K562 (cell line): ENCODE results near the gene SLC17A2.

Experiments
- EWSR1 ChIP-seq: fragments of 450-650 bp; IDR thresholded peaks from 2 replicates; pipeline ENCODE4 v1.6.1; 2018; ENCODE audit warnings: borderline replicate concordance, mild to moderate bottlenecking, low read depth, moderate library complexity; ENCODE audit not compliant: partially characterized antibody
- MIER1 ChIP-seq: fragments of 450-650 bp; IDR thresholded peaks from 2 replicates; pipeline ENCODE4 v1.6.1; 2016; ENCODE audit warnings: antibody characterized with exemption, mild to moderate bottlenecking, low read depth
- SMC3 ChIP-seq: conservative IDR thresholded peaks from 2 replicates; pipeline ENCODE4 v1.6.1; 2011; ENCODE audit warnings: low read depth, low read length, improper control_type of control experiment; ENCODE audit not compliant: insufficient read depth
- TAF7 ChIP-seq: fragments of 450-650 bp; IDR thresholded peaks from 2 replicates; pipeline ENCODE4 v1.6.1; 2016; ENCODE audit warnings: missing genetic modification characterization, missing compliant biosample characterization
- TF ChIP-seq, protein P1 (sequence below), 2 experiments: fragments of 450-650 bp; formaldehyde crosslinking in 1 of 2; IDR thresholded peaks; 2 replicates each; pipeline versions ENCODE4 v1.4.0 to v1.6.1; 2014 to 2020; ENCODE audit warnings: mild to moderate bottlenecking in 2 of 2, borderline replicate concordance in 1 of 2, low read depth in 1 of 2
- TF ChIP-seq, protein P2 (sequence below): fragments of 250-450 bp; sonication (Bioruptor Pico); IDR thresholded peaks from 2 replicates; pipeline ENCODE4 v1.4.0; 2020; ENCODE audit warnings: mild to moderate bottlenecking, moderate library complexity
- TF ChIP-seq, protein P3 (sequence below), 3 experiments: IDR thresholded peaks in 2 of 3; conservative IDR thresholded peaks in 1 of 3; 2 replicates each; pipeline ENCODE4 v1.5.1; 2011 to 2012; ENCODE audit warnings: low read length in 3 of 3, mild to moderate bottlenecking in 3 of 3, control low read depth in 2 of 3, improper control_type of control experiment in 1 of 3, inconsistent platforms in 1 of 3, low read depth in 1 of 3, mixed read lengths in 1 of 3, moderate library complexity in 1 of 3; ENCODE audit not compliant: insufficient read depth in 2 of 3

DNA sequence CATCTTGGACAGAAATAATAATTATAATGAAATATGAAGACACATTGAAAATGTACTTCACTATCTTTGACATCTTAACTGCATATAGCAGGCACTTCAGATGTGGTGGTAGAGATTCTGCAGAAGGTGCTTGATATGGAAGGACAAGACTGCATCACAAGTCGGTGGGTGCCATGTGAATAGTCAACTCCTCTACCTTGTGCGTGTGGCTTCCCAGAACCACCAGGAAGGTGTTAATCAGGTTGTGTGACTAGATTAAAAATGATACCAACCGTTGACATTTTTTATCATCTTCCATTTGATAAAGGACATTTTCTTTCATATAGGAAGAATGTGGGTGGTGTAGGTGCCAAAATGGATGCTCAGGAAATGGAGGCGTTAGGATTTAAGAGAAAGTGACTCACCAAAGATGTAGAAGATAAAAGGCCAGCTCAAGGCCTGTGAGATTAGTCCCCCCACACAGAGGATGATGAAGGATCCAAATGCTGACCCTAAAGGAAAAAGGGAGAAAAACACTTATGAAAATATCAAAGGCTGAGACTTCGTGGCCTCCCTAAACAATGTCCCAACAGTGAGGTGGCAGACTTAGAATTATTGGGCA lies 12.3 kb downstream of the SLC17A2 start:
- TF ChIP-seq SMC3 (no peak), EWSR1 (no peak), TAF7 (no peak), MIER1 (no peak)
- TF ChIP-seq, protein P1, sequence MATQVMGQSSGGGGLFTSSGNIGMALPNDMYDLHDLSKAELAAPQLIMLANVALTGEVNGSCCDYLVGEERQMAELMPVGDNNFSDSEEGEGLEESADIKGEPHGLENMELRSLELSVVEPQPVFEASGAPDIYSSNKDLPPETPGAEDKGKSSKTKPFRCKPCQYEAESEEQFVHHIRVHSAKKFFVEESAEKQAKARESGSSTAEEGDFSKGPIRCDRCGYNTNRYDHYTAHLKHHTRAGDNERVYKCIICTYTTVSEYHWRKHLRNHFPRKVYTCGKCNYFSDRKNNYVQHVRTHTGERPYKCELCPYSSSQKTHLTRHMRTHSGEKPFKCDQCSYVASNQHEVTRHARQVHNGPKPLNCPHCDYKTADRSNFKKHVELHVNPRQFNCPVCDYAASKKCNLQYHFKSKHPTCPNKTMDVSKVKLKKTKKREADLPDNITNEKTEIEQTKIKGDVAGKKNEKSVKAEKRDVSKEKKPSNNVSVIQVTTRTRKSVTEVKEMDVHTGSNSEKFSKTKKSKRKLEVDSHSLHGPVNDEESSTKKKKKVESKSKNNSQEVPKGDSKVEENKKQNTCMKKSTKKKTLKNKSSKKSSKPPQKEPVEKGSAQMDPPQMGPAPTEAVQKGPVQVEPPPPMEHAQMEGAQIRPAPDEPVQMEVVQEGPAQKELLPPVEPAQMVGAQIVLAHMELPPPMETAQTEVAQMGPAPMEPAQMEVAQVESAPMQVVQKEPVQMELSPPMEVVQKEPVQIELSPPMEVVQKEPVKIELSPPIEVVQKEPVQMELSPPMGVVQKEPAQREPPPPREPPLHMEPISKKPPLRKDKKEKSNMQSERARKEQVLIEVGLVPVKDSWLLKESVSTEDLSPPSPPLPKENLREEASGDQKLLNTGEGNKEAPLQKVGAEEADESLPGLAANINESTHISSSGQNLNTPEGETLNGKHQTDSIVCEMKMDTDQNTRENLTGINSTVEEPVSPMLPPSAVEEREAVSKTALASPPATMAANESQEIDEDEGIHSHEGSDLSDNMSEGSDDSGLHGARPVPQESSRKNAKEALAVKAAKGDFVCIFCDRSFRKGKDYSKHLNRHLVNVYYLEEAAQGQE (IDR thresholded peaks at IDR 0.05; ENCODE audit: borderline replicate concordance), result no peak
- TF ChIP-seq, protein P1 (CRISPR knock-in tag; IDR thresholded peaks at IDR 0.05; ENCODE audit: low read depth), result no peak
- TF ChIP-seq, protein P2, sequence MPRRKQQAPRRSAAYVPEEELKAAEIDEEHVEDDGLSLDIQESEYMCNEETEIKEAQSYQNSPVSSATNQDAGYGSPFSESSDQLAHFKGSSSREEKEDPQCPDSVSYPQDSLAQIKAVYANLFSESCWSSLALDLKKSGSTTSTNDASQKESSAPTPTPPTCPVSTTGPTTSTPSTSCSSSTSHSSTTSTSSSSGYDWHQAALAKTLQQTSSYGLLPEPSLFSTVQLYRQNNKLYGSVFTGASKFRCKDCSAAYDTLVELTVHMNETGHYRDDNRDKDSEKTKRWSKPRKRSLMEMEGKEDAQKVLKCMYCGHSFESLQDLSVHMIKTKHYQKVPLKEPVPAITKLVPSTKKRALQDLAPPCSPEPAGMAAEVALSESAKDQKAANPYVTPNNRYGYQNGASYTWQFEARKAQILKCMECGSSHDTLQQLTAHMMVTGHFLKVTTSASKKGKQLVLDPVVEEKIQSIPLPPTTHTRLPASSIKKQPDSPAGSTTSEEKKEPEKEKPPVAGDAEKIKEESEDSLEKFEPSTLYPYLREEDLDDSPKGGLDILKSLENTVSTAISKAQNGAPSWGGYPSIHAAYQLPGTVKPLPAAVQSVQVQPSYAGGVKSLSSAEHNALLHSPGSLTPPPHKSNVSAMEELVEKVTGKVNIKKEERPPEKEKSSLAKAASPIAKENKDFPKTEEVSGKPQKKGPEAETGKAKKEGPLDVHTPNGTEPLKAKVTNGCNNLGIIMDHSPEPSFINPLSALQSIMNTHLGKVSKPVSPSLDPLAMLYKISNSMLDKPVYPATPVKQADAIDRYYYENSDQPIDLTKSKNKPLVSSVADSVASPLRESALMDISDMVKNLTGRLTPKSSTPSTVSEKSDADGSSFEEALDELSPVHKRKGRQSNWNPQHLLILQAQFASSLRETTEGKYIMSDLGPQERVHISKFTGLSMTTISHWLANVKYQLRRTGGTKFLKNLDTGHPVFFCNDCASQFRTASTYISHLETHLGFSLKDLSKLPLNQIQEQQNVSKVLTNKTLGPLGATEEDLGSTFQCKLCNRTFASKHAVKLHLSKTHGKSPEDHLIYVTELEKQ, result no peak
- TF ChIP-seq, protein P3, sequence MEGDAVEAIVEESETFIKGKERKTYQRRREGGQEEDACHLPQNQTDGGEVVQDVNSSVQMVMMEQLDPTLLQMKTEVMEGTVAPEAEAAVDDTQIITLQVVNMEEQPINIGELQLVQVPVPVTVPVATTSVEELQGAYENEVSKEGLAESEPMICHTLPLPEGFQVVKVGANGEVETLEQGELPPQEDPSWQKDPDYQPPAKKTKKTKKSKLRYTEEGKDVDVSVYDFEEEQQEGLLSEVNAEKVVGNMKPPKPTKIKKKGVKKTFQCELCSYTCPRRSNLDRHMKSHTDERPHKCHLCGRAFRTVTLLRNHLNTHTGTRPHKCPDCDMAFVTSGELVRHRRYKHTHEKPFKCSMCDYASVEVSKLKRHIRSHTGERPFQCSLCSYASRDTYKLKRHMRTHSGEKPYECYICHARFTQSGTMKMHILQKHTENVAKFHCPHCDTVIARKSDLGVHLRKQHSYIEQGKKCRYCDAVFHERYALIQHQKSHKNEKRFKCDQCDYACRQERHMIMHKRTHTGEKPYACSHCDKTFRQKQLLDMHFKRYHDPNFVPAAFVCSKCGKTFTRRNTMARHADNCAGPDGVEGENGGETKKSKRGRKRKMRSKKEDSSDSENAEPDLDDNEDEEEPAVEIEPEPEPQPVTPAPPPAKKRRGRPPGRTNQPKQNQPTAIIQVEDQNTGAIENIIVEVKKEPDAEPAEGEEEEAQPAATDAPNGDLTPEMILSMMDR (IDR thresholded peaks at IDR 0.05 in 2 of 3, conservative IDR thresholded peaks at IDR 0.05 in 1 of 3; ENCODE audit: insufficient read depth in 2 of 3, low read depth in 1 of 3, low read length in 3 of 3), result no peak
